Left cardiac atrium (tissue), 4 donors: ENCODE data around the gene SEC63. TPM values are rescaled to one million over a fixed set of nuclear protein-coding genes. Genes with fewer than 3 reads are reported as not detected.

Experiments
- ATAC-seq, 2 donors: fragments of 200-7000 bp; cut with Tn5 transposase; one replicate each; pipeline ENCODE4 v1.9.1; 2020; ENCODE audit warnings: mild to moderate bottlenecking in 2 of 2, moderate library complexity in 2 of 2
- DNase-seq: peaks from one replicate; pipeline ENCODE4 v3.0.0-alpha.2; 2020
- intact Hi-C, 2 donors: fragments of 100-400 bp; cut with DNase I; formaldehyde crosslinking; loops; one replicate each; pipeline versions ENCODE4 v1.14.1 to v1.15.1; 2022 to 2023
- total RNA-seq, 2 donors: library from RNA; stranded (reverse); fragmentation: NEBNext Ultra II Directional; extraction: Animal tissue kit (Norgen Biotek cat#: 25700); gene quantifications; one replicate each; pipeline ENCODE4 v1.2.1, GENCODE V29; 2021
- donor health status: DM: no; HTN: yes; CAD: no.
- donor health status: DM: no; HTN: yes; CAD: no; lungs with severe emphysema.
- donor health status: DM: yes; HTN: yes; CAD: no.
- donor health status: Dilated cardiomyopathy.

Gene SEC63
- total RNA-seq, 2 donors from 2014 or later = 61.6 to 90.0 TPM

DNA sequence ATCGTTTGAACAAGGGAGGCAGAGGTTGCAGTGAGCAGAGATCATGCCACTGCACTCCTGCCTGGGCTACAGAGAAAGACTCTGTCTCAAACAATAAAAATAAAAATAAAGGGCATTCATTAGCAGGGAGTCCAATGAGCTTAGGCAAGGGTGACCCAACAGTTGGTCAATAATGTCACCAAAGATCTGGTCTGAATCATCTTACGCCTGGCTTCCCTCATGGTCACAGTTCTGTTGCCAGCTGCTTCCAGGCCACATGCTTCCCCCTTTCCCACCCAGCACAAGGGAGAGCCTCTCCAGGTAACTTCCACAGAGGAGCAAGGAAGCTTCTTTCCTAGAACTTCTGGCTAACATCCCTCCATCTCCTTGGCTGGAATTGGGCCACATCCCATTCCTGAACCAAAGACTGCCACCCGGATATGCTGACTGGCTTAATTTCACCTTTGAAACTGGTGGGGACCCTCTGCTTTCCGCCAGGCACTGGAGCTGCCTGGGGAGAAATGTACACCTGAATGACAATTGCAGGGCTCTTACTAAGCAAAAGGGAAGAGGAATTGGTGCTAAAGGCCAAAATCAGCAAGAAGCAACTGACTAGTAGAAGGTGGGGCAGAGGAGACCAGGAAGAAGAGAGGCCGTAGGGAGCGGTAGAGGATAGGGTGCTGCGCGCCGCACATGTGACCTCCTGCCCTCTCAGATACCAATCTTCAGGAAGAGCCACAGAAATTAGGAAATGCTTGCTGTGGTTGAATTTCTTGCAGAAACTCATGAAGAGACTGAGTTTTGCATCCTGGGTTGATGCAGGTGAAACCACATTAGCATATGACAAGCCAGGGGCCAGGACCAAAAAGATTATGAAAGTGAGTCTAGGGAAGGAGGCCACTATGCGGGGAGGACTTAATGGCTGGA, 125.6 kb downstream of the SEC63 start:
- ATAC-seq = no peak
- intact Hi-C loops = no loop called here
- DNase-seq = no peak

DNA sequence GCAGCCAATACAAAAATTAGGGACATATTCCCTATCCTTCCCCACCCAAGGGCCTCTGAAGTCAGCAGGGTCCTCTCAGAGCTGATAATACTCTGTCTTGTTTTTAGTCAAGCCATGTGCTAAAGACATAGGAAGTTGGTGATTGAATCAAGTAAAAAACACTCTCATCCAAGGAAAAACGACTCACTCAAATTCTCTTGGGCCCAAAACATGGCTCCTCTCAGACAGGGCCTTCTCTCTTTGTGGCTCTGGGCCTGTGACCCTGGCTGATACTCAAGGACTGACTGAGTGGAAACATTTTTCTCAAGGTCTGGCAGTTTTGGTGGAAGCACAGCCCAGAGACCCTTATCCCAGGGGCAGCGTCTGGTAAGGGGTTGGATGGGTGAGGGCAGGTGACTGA, 127.9 kb downstream of the SEC63 start:
- intact Hi-C loops = no loop called here
- DNase-seq (no peak), ATAC-seq (no peak)

DNA sequence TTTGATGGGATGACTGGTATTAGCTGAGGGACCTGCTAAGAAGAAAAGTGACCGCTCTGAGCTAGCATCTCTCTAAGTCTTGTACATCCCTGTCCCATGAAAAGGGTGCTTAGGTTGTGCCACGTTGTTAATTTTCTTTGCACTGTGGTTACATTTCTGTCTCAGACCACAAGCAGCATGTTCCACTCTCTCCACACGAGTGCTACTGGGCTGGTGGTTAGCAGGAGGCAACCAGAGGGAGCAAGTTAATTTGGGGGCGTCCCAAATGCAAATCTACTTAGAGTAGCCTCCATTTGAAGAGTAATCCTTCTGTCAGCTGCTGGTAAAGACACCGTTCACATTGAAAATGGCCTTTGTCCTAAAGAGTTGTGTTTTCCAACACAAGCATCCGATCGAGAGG, 130.5 kb downstream of the SEC63 start:
- ATAC-seq = no peak
- intact Hi-C loops = no loop called here
- no peak for DNase-seq

DNA sequence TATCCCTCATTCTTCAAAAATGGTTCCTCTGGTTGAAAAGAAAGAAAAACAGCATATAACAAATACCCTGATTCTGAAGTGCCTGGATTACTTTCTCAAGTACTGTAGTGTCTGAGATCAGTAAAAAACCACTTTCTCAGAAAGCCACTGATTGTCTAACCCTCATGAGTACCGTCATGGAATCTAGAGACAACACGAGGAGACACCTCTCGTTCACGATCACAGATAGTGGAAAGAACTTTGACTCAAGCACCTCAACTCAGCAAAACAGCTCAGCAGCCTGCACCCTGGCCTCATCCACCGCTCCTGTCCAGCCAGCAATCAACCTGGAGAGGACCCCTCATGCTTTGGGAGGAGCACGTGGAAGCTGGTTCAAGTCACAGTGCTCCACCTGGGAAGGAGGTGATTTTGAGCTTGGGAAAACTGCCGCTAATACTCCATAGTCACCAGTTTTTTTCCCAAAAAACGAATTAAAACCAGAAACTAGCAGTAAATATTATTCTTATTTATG, 134.9 kb downstream of the SEC63 start:
- no peak for DNase-seq
- ATAC-seq = no peak
- intact Hi-C loops = no loop called here

DNA sequence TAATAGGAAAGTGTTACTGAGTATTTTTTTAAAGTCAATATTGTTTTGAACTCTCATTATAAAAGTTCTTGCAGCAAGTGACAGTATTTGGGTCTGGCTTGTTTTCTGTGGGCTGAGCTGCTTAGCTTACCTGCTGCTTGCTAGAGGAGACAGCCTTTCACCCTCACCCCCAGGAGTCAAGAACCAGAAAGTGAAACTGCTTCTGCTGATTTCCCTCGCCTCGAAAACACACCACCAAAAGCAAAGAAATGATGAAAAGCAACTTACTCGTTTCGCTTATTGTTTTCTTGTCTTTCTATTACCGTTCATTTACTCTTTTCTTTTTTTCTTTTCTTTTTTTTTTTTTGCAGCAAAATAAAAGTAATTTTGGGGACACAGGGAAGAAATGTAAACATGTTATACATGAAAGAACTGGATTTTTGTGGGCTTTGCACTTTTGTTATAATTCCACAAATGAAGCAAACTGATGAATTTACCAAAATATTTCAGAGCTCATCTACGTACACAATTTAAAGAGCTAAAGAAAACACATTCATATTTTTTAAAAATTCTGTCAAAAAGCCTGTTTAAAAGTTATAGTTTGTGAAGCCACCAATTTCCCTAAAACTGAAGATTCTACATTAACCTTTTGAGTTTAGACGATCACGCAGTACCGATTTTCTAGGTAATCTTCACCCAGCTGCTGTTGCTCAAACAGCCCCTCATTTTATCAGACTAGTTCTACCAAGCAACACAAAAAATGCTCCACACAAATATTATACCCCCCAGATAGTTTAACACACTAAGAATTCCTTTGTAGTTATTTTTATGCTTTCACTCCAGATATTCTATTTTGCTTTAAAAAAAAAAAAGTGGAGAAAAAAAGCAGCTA, 135.6 kb downstream of the SEC63 start:
- intact Hi-C loops = no loop called here

DNA sequence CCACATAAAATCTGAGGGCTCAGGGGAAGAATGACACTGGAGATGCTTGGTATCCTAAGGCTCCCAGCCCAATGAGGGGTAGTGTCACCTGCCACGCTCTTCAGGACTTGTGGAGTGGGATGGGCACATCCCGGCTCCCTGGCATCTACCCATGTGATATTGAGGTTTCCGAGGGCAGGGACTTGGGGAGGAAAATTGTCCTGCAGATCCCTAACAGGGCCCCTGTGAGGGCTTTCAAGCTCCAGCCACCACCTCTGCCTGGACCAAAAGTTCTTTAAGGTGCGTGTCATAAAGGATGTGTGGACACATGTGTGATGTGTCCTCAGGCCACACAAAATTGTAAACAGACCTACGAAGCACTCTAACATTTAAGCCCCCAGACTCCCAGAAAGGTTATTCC, 136.4 kb downstream of the SEC63 start:
- no peak for ATAC-seq
- no peak for DNase-seq
- intact Hi-C loops = no loop called here

More for the DNA sequence above, 135.6 kb downstream of the SEC63 start:
- DNase-seq (no peak), ATAC-seq (no peak)

DNA sequence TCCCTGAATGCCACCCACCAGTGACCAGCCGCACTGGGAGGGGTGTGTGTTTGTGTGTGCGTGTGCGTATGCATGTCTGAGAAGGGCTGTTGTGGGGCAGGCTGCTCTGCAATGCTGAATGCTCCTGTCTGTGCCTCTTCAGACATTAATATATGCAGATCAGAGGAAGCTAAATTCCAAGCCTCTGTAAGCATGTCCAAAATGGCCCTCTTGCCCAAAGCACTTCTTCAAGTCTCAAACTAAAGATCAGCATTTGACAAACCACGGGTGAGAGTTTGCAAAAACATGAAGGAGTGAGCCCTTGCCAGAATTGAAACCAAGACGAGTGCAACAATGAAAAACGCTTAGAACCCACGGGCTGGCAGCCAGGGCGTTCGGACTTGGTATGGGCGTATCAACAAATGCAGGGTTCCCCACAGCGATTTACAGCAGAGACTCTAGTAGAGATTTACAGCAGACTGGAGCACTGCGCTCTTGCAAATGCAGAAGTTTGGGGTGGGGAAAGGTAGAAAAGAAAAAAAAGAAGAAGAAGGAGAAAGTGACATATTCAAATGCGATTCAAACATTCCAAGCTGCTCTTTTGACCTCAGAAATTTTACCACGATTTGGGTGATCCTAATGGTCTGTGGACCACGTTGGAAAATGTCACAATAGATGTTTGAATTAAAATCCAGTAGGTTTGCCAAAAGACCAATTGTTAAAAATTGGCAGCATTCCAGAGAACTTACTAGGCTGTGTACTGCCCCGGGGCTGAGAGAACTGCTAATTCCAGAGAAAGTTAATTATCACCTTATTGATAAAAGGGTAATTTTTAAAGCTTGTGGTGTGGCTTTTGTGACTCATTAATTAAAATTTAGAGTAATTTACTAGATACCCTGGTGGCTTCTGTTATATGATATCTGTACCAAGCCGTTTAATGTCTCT, 137.4 kb downstream of the SEC63 start:
- DNase-seq (peak; percentile 36), ATAC-seq (peak in 1 of 2 donors; percentile 40)

DNA sequence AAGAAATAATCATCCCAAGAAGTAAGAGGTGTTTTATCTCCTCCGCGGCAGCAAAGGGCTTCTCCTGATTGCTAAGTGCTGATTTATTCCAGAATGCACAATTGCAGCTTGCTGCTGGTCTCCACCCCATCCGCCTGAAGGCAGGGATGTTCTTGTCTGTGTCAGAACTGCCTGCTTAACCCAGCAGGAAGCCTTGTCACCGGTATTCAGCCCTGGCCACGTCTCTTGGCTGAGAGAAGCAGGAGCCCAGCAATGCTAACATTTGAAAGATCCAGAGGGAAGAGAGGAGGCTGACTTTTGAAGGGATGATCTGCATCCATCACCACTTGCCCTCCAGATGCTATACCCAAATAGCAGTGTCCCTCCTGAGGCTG, 138.1 kb downstream of the SEC63 start:
- ATAC-seq = peak in 1 of 2 donors; percentile 19
- no peak for DNase-seq
- intact Hi-C loops = no loop called here

More for the DNA sequence above, 137.4 kb downstream of the SEC63 start:
- intact Hi-C loops = no loop called here

DNA sequence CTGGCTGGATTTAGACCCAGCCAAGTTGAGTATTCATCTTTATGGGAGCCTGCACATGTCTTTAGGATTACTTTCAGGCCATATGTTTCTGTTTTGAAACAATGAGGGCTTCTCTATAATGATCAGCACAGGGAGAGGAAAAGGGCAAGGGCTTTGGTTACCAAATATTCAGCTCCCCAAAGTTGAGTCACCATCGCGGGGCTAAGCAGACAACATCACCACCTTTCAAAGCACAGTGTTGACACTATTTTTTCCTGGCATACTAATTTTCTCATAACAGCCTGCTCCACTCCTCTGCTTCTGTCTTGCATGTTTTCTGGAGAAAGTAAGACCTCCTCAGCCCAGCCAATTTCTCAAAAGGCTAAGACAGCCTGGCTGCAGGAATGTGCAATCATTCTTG, 138.8 kb downstream of the SEC63 start:
- intact Hi-C loops = no loop called here
- ATAC-seq (no peak), DNase-seq (no peak)

DNA sequence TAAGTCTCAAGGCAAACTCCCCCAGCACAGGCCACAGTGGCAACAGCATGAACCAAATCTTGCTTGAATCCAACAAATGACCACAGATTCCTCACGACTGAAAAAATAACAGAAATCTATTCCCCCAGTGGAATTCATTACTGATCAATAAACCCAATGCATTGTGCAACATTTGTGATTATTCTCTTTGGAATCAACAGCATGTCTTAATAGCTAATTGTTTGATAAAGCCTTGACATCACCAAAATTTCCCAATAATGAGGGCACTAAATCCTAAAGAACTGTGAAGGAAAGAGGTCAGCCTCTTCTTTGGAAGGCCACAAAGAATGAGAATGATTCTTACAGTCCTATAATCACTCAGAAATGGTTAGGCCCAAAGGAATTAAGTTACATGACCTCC, 139.7 kb downstream of the SEC63 start:
- ATAC-seq (no peak), DNase-seq (no peak)
- intact Hi-C loops = no loop called here

DNA sequence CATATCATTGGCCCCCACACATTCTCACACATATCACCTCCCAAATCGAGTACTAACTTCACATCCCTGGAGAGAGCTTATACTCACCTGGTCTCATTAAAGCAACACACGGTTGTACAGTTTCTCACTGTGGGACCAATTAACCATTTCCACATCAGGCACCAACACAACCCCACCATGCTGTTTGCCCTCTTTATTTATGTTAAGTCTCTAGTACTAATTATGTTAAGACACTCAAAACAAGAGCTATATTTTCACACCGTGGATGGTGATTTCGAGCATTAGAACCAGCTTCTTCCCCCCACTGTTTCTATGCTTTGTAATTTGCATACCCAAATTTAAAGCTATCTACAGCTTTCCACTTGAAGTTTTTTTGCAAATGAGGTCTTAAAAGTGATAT, 140.2 kb downstream of the SEC63 start:
- no peak for DNase-seq
- ATAC-seq = no peak
- intact Hi-C loops = no loop called here

Other genes starting within 250 kb of the SEC63 start
- 1 to 10 TPM in 1 of 2 donors, under 1 TPM in 1; 0.65 to 1.0 TPM for gene SCML4, start 133.9 kb downstream of the SEC63 start, total RNA-seq
- 10 to 100 TPM; 47.6 to 57.9 TPM for gene OSTM1, start 116.5 kb upstream of the SEC63 start, total RNA-seq
- not detected for gene NR2E1, start 207.8 kb upstream of the SEC63 start, total RNA-seq